ENCODE measurements around the gene ROBO1. TPM values are rescaled to one million over a fixed set of nuclear protein-coding genes. Genes with fewer than 3 reads are reported as not detected.
A peak's percentile ranks its signal among the peaks of the same experiment; 100 is the strongest.

The ROBO1 gene
- total RNA-seq, 2 donors from 2014 or later: 13.6 to 18.7 TPM

DNA sequence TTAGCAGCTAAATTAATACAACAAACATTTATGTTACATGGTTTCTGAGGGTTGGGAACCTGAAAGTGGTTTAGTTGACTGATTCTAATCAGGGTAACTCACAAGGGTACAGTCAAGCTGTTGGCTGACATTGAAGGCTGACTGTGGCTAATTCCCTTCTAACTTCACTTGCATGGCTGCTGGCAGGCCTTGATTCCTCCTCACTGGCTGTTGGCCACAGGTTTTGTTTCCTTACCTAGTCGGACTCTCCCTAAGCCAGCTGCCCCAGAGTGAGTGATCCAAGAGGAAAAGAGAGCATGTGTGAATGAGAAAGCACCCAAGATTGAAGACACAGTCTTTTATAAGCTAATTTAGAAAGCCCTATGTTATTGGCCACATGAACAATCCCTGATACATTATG lies 700.1 kb downstream of the ROBO1 start:
- no peak for ATAC-seq
- DNase-seq: no peak
- intact Hi-C loops (cut with DNase I): no loop called here

DNA sequence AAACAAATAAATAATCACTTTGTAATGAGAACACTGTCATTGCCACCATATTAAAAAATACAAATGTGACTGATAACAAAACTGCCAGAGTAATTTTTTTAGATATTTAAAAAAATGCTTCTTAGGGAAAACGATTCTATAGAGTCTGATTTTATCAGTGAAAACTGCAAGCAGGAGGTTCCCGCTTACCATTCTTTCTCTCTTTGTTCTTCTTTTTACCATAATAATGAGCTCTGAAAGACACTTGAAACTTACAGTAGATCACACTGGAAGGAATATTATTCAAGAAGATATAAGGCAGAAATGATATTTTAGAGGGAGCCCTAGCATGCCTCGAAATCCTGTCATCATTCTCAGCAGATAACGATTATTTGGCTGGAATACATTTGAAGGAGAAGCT lies 701.3 kb downstream of the ROBO1 start:
- ATAC-seq (no peak), DNase-seq (no peak)
- intact Hi-C loops (cut with DNase I): no loop called here

DNA sequence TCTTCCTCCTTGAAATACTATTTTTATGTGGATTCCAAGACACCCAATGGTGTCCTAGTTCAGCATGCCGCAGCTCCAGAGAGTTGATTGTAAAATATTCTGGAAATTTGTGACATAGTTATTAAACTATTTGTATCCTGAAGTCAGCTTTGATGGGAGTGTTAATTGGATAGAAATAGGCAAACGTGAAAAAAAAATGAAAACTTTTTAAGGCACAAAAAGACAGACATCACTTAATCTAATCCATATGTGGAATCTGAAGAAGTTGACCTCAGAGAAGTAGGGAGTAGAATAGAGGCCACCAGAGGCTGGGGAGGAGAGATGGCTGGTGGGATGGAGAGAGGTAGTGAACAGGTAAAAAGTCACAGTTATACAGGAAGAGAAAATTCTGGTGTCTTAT lies 704.2 kb downstream of the ROBO1 start:
- ATAC-seq: no peak
- intact Hi-C loops (cut with DNase I): no loop called here

DNA sequence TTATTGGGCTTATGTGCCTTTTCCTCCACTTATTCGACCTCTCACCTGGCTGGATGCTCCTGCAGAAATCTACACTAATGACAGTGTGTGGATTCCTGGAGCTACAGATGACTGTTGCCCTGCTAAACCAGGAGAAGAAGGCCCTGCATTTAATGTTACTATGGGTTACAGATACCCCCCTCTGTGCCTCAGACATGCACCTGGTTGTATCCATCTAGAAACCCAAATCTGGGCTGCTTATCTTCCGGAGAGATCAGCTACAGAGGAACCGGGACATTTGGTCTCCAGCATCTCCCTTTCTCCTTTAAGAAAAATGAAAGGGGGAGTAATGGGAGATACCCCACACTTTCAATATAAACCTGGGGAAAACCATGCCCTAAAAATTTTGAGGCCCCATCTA lies 710.0 kb downstream of the ROBO1 start:
- ATAC-seq (no peak), DNase-seq (no peak)
- intact Hi-C loops (cut with DNase I): no loop called here

More for the DNA sequence above, 704.2 kb downstream of the ROBO1 start:
- DNase-seq: no peak

DNA sequence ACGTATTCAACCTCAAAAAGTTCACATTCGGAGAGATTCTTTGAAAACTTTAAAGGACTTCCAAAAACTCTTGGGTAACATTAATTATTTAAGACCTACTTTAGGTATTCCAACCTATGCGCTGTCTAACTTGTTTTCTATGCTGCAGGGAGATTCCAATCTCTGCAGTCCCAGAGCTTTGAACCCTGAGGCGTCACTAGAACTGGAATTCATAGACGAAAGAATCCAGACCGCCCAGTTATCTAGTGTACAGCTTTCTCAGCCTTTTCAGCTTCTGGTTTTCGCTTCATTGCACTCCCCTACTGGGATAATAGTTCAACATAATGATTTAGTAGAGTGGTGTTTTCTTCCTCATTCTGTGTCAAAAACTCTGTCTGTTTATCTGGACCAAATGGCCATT lies 711.3 kb downstream of the ROBO1 start:
- intact Hi-C loops (cut with DNase I): no loop called here
- no peak for DNase-seq
- ATAC-seq: no peak

DNA sequence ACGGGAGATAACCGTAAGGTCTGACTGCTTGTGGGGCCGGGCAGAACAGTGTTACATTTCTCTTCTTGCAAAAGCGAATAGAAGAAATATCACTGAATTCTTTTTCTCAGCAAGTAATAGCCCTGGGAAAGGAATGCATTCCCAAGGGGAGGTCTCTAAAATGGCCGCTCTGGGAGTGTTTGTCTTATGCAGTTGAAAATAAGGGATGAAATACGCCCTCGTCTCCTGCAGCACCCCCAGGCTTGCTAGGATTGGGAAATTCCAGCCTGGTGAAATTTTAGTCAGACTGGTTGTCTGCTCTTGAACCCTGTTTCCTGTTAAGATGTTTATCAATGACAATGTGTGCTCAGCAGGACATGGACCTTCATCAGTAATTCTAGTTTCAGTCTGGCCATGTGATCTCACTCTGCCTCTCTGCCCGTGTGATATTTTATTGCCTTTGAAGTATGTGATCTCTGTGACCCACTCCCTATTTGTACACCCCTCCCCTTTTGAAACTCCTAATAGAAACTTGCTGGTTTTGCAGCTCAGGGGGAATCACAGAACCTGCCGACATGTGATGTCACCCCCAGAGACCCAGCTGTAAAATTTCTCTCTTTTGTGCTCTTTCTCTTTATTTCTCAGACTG lies 715.6 kb downstream of the ROBO1 start:
- ATAC-seq (no peak), DNase-seq (no peak)
- intact Hi-C loops (cut with DNase I): no loop called here

DNA sequence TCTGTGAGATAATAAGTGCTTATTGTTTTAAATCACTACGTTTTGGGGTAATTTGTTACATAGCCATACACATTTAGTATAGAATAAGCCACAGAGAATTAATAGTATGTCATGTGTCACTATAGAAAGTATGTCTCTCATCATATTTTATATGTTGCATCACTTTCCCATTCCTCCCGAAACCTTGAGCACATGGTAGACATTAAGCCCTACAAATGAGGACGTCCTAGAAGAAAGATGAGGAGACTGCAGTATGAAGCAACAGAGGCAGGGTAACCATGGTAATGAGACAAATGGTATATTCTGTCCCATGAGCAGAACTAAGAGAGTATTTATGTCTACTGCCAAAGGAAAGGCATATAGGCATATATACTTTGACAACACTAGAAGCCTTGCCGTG lies 720.2 kb downstream of the ROBO1 start:
- intact Hi-C loops (cut with DNase I): no loop called here

DNA sequence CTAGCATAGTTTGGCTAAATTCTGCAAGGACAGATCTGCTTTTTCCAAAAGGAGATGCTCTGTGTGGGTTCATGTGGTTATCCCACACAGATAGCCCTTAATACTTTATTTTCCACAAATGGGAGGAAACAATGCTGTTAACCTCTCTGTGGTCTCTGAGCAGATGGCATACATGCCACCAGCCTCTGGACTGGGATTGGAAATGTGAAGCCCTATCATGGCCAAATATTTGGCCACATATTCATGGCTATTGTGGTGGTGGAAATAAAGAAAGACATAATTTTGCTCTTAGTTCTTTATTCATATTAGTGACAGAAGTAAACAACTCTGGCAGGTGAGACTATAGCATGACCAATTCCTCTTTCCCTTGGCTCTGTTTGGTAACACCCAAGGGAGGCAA lies 726.2 kb downstream of the ROBO1 start:
- intact Hi-C loops (cut with DNase I): no loop called here
- no peak for ATAC-seq
- DNase-seq: no peak

More for the DNA sequence above, 720.2 kb downstream of the ROBO1 start:
- DNase-seq (no peak), ATAC-seq (no peak)

DNA sequence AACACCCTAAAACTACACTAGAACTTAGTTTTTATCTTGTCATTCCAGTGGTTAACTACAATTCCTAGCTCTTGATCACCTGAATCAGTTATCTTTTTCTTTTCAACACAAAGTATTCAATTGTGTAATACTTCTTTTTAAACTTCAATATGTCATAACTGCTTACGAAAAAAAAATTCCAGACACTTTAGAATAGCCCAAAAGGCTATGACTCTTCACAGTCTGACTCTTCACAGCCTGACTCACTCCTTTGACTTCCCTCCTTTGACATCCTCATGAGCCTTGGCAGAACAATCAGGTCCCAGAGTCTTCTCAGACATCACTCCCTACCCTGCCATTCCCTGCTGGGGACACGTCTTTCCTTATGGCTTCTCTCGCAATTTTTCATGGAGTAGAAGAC lies 727.1 kb downstream of the ROBO1 start:
- DNase-seq (no peak), ATAC-seq (peak in 1 of 2 donors; percentile 18)
- intact Hi-C loops (cut with DNase I): no loop called here

DNA sequence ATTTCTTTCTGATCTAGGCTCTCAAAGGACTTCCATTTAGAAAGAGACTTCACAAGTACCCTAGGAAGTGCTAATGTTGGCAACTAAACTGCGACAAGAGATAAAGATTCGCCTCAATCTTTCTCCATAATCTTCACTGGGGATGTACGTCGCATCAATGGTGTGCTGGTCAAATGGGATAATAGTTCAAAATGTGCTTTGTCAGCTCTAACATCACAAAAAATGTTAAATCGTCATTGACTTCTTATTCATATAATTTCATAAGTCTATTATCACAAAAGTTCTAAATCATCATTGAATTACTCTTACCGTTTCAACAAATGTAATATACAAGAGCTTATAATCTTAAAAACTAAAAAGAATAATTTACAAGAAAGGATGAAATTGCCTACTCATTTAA lies 727.7 kb downstream of the ROBO1 start:
- ATAC-seq (no peak), DNase-seq (no peak)
- intact Hi-C loops (cut with DNase I): no loop called here

DNA sequence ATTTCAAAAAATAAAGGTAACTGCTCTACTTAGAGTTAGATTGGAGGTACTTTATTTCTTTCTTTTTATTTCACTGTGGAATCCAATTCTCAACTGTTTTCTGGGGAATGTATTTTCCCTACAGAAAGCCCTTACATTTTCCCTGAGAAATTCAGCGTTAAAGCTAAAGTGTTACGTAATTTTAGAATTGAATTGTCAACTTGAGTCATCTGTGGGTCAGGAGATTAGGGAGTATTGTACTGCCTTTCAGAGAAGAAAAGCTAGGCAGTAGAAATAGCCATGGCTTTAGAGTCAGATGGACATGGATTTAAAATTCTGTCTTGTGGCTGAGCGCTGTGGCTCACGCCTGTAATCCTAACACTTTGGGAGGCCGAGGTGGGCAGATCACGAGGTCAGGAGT lies 728.6 kb downstream of the ROBO1 start:
- intact Hi-C loops (cut with DNase I): loop anchor here in 1 of 2 donors (10.0 kb wide), 1 partner anchor 374 kb away; no protein-coding TSS in a partner anchor
- ATAC-seq (no peak), DNase-seq (no peak)

DNA sequence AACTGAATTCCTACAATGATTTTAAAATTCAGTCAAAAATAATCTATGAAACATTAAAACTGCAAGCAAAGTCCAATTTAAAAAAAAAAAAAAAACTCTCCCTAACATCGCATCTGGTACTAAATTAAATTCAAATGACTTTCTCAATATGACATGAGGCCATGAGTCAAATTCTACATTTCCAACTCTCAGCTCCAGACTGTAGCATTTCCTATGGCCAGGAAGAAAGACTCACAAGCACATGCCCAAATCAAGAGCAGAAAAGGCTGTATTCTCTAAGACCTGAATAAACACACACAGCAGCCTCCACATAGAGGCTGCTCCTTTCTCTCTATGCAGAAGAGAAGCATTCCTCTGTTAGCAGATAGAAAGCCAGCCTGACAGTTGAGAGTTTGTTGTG lies 729.2 kb downstream of the ROBO1 start:
- intact Hi-C loops (cut with DNase I): loop anchor here in 1 of 2 donors (10.0 kb wide), 1 partner anchor 374 kb away; no protein-coding TSS in a partner anchor
- ATAC-seq (no peak), DNase-seq (no peak)

DNA sequence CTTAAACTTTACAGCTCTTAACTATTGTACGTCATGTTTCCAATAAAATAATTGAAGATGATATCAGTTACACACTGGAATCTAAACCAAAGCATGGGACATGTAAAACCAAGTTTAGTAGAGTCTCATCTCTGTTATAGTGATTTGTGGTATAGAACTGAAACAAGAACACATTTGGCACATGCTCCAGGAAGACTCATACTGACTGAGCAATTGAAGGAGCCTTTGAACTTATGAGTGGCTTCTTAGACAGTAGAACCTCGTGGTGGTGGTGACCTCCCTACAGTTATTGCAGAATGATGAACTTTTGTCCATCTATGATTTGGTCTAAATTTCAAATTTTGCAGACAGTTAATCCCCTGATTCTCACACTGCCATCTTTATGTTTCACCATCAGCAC lies 729.7 kb downstream of the ROBO1 start:
- intact Hi-C loops (cut with DNase I): loop anchor here in 1 of 2 donors (10.0 kb wide), 1 partner anchor 373 kb away; no protein-coding TSS in a partner anchor
- ATAC-seq (no peak), DNase-seq (no peak)

DNA sequence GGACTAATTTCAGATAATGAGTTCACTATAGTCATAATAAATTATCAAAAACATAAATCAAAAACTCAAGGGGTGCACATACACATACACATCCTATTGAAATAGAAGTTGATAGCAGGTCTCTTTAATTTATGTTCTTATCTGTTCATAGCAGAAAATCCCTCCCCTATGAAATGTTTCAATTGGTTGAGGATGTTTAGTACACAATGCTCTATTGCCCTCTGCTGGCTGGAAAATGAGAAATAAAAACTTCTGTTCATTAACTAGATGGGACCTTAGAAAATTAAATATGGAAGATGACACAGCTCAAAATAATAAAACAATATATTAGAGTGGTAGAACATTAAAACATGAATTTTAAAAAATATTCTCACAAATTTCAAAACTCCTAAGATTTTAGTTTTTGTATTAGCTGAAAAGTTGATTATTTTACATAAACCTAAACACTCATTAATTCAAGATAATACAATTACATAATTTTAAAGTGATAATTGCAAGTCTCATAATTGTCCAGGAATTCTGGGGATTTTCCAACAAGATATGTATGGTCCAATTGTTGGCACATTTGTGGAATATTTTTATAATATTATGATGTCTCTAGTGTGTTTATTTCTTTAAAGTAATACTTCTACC lies 735.0 kb downstream of the ROBO1 start:
- intact Hi-C loops (cut with DNase I): loop anchor here (2.0 to 10.0 kb wide), 2 partner anchors 368 to 374 kb away; no protein-coding TSS in a partner anchor
- ATAC-seq (peak in 1 of 2 donors; percentile 41), DNase-seq (no peak)

DNA sequence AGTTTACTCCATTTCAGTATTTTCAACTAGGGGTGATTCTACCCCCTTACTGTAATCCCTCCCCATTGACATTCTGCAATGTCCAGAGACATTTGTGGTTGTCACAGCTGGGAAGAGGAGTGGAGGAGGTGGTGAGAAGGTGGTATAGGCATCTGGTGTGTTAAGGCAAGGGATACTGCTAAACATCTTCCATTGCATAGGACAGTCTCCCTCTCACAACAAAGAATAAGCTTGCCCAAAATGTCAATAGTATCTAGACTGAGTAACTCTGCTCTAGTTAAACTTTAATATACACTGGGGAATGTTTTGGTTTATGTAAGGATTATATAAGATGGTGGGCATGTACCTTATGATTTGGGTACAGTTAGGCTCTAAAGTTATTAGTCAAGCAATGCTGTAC lies 737.6 kb downstream of the ROBO1 start:
- DNase-seq: no peak
- intact Hi-C loops (cut with DNase I): loop anchor here in 1 of 2 donors (10.0 kb wide), 1 partner anchor 365 kb away; no protein-coding TSS in a partner anchor
- no peak for ATAC-seq

DNA sequence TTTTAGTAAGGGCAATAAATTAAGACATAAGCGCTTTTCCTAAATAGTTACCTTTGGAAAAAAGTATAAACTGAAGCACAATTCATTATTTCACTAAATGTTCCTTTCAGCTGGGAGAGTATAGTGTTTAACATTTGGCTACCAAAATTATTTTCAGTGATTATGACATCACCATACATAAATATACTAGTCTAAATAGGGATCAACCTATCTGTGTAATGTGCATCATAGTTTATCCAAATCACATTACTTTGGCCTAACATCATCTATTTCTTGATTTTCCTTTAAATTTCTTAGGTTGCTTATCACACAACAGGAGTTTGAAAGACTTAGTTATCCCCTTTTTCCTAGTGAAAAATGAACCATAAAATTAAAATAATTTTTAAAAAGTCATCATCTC lies 738.9 kb downstream of the ROBO1 start:
- DNase-seq: no peak
- ATAC-seq: no peak
- intact Hi-C loops (cut with DNase I): no loop called here

DNA sequence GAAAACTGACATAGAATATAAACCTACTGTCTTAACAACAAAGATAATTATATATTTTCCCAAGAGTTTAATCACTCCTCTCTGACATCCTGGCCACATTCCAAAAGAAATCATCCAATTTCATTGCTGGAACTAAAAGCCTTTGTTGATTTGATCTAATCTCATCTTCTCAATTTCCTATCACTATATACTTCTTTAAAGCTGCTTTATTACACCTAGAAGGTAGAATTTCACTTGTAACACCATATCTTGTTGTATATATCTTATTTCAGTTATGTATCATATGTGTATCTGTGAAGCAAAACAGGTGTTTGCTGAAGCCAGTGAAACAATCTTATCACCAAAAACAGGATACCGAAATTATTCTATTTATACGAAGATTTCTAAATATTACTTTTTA lies 740.2 kb downstream of the ROBO1 start:
- ATAC-seq: no peak
- no peak for DNase-seq
- intact Hi-C loops (cut with DNase I): no loop called here

DNA sequence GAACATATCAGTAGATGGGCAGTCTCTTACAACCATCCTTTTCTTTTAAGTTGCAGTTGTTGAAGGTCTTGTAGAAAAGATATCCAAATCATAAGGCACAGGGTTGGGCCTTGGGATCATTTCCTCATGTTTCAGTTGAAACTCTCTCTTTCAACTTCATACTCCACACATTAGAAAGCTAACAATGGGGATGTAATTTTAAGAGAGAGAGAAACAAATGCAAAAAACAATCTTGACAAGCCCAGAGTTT lies 747.9 kb downstream of the ROBO1 start:
- DNase-seq (no peak), ATAC-seq (no peak)
- intact Hi-C loops (cut with DNase I): no loop called here

DNA sequence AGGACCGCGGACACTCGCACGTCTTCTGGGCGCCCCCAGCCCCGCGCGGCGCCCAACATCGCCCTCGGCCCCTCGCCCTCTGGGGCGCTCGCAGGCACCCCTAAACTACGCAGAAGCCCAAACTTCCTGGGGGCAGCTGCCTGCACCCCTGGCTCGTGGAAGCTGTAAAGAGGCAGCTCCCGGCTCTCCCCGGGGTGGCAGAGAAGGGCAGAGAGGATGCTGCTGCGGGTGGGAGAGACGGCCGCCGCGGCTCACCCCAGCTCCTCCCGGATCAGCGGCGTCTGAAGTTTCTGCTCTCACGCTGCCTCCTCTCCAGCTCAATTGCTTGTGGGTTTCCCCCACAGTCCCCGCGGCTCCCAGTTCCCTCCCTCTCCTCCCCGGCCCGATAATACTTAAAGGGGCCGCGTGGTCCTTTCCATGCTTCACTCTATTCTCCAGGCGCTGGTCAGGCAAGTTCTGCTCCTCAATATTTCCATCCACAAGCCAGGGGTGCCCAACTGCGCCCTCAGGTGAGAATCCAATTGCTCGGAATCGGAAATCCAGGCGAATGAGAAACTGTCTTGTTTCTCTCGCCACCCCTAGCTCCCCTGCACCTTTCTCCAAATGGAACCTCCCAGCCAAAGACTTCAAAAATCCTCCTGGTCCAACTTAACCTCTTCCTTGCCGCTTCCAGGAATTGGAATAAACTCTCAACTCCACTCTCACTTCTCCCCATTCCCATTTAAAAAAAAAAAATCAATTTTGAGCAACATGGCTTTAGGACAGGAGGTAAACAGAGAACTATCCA lies 748.5 kb downstream of the ROBO1 start:
- peak; percentile 88 to 95 for ATAC-seq
- peak; percentile 81 for DNase-seq
- intact Hi-C loops (cut with DNase I): no loop called here

DNA sequence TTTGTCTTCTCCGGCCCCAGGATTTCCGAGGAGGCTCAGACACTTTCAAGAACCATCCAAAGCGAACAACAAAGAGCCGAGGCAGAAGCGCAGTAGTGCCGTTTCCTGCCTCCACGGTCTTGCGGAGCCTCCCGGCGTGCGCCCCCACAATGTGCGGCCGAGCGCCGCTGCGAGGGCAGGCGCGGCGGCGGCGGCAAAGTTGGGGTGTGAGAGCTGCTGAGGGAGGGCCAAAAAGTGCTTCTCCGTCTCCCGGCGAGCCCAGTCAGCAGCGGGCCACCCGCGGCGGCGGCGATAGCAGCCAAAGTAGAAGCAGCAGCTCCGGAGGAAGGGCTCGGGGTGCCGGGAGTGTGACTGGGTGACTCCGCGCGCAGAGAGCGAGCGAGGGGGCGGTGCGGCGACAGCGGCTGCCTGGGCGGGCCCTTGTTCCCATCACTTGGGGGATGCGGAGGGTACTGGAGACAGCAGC lies 749.1 kb downstream of the ROBO1 start:
- intact Hi-C loops (cut with DNase I): no loop called here
- ATAC-seq: peak; percentile 79 to 85

More for the DNA sequence above, 749.1 kb downstream of the ROBO1 start:
- peak; percentile 63 for DNase-seq
